Liver (tissue), 9 donors: ENCODE measurements around the gene WWOX. TPM values are rescaled to one million over a fixed set of nuclear protein-coding genes. Genes with fewer than 3 reads are reported as not detected.

Source experiments
- DNase-seq: peaks from one replicate; pipeline ENCODE4 v3.0.0-alpha.2; 2017; ENCODE audit warnings: low spot score
- H3K27ac ChIP-seq, 2 donors: one replicate each; pipeline ENCODE4 v1.7.0; 2013; ENCODE audit warnings: inconsistent platforms in 2 of 2, low read length in 2 of 2, control low read depth in 1 of 2, low read depth in 1 of 2, mild to moderate bottlenecking in 1 of 2
- H3K27me3 ChIP-seq, 4 donors: one replicate each; pipeline versions ENCODE4 v1.6.1 to v1.7.0; 2013; ENCODE audit warnings: low read length in 3 of 4, inconsistent platforms in 1 of 4, mild to moderate bottlenecking in 1 of 4, moderate library complexity in 1 of 4; ENCODE audit not compliant: control insufficient read depth in 4 of 4, insufficient read depth in 4 of 4
- H3K36me3 ChIP-seq, 4 donors: one replicate each; pipeline versions ENCODE4 v1.6.1 to v1.7.0; 2013; ENCODE audit warnings: low read length in 3 of 4, mild to moderate bottlenecking in 3 of 4, low read depth in 1 of 4, moderate library complexity in 1 of 4; ENCODE audit not compliant: control insufficient read depth in 4 of 4, insufficient read depth in 3 of 4
- H3K4me1 ChIP-seq, 4 donors: one replicate each; pipeline versions ENCODE4 v1.6.1 to v1.7.0; 2013; ENCODE audit warnings: low read length in 3 of 4, mild to moderate bottlenecking in 3 of 4, moderate library complexity in 1 of 4; ENCODE audit not compliant: control insufficient read depth in 4 of 4, insufficient read depth in 4 of 4
- H3K4me3 ChIP-seq, 3 donors: one replicate each; pipeline versions ENCODE4 v1.6.1 to v1.7.0; 2013; ENCODE audit warnings: low read length in 3 of 3, control low read depth in 1 of 3, low read depth in 1 of 3, mild to moderate bottlenecking in 1 of 3
- H3K9ac ChIP-seq, 2 donors: one replicate each; pipeline ENCODE4 v1.7.0; 2013; ENCODE audit warnings: low read length in 2 of 2, mild to moderate bottlenecking in 2 of 2, moderate library complexity in 2 of 2, control low read depth in 1 of 2, low read depth in 1 of 2
- H3K9me3 ChIP-seq, 4 donors: one replicate each; pipeline versions ENCODE4 v1.6.1 to v1.7.0; 2013; ENCODE audit warnings: low read length in 3 of 4; ENCODE audit not compliant: control insufficient read depth in 4 of 4
- CTCF ChIP-seq: fragments of 150-350 bp; IDR thresholded peaks from 2 replicates; pipeline ENCODE4 v1.5.1; 2017; ENCODE audit warnings: improper control_type of control experiment, low read depth, low read length; ENCODE audit not compliant: missing input control
- FOXA1 ChIP-seq: IDR thresholded peaks from 2 replicates; pipeline ENCODE4 v1.6.1; 2016; ENCODE audit warnings: antibody characterized with exemption
- GABPA ChIP-seq, 2 donors: IDR thresholded peaks in 1 of 2; conservative IDR thresholded peaks in 1 of 2; 2 replicates each; pipeline ENCODE4 v1.6.1; 2016; ENCODE audit warnings: antibody characterized with exemption in 2 of 2, mild to moderate bottlenecking in 1 of 2, moderate library complexity in 1 of 2
- HNF4A ChIP-seq, 2 donors: conservative IDR thresholded peaks; 2 replicates each; pipeline ENCODE4 v1.6.1; 2016; ENCODE audit warnings: antibody characterized with exemption in 2 of 2, mild to moderate bottlenecking in 2 of 2
- HNF4G ChIP-seq: IDR thresholded peaks from 2 replicates; pipeline ENCODE4 v1.6.1; 2016; ENCODE audit warnings: antibody characterized with exemption
- JUND ChIP-seq, 2 donors: IDR thresholded peaks; 2 replicates each; pipeline ENCODE4 v1.6.1; 2016; ENCODE audit warnings: antibody characterized with exemption in 2 of 2
- MAX ChIP-seq: IDR thresholded peaks from 2 replicates; pipeline ENCODE4 v1.6.1; 2016; ENCODE audit warnings: antibody characterized with exemption
- NR2F2 ChIP-seq: IDR thresholded peaks from 2 replicates; pipeline ENCODE4 v1.6.1; 2016; ENCODE audit warnings: antibody characterized with exemption
- RAD21 ChIP-seq, 2 donors: IDR thresholded peaks; 2 replicates each; pipeline ENCODE4 v1.6.1; 2016; ENCODE audit warnings: antibody characterized with exemption in 2 of 2, mild to moderate bottlenecking in 2 of 2
- REST ChIP-seq: IDR thresholded peaks from 2 replicates; pipeline ENCODE4 v1.6.1; 2016; ENCODE audit warnings: antibody characterized with exemption, mild to moderate bottlenecking
- YY1 ChIP-seq: IDR thresholded peaks from 2 replicates; pipeline ENCODE4 v1.6.1; 2016; ENCODE audit warnings: antibody characterized with exemption, mild to moderate bottlenecking
- WGBS: extraction: QIAGEN DNeasy Blood & Tissue Kit; methylation state at CpG from one replicate; pipeline ENCODE4 v1.1.7; 2013; 5-methylcytosine and 5-hydroxymethylcytosine counted together
- polyA plus RNA-seq, 2 donors: library from polyadenylated mRNA; stranded (reverse) in 1 of 2; unstranded in 1 of 2; fragments of 200-250 nt in 1 of 2; fragments of >200 nt in 1 of 2; fragmentation: Nextera tagmentation in 1 of 2; extraction: Ambion mirVana in 1 of 2; gene quantifications; one replicate each; pipeline versions ENCODE4 v1.2.1 to v1.2.3, GENCODE V29; 2013 to 2015
- total RNA-seq, 2 donors: library from RNA; depleted of rRNA; stranded (reverse); fragments of >200 nt; gene quantifications; one replicate each; pipeline ENCODE4 v1.2.3, GENCODE V29; 2014
- donor health status: healthy.
- donor health status: healthy.
- donor health status: healthy.
- donor health status: healthy.
- donor health status: healthy.

Gene WWOX
- total and polyA plus RNA-seq, 4 donors, result 9.8 to 46.0 (median 15.3) TPM

GRCh38 chr16:78535098-78535497 lies 435.6 kb downstream of the WWOX start (continued):
- TF ChIP-seq REST (no peak), RAD21 (IDR thresholded peaks at IDR 0.05) (no peak), HNF4A (conservative IDR thresholded peaks at IDR 0.05) (no peak), MAX (no peak)

- 98% methylated on average over 10 of the region's 10 CpGs for WGBS
- peaks cover 0 to 4% (median 0%) of the 10 kb centered on the region in 4 donors for H3K4me1 ChIP-seq
- no peaks in the 10 kb centered on the region for H3K9me3 ChIP-seq
- no peaks in the 10 kb centered on the region for H3K36me3 ChIP-seq
- H3K27me3 ChIP-seq, result no peaks in the 10 kb centered on the region
- H3K9ac ChIP-seq, result no peak overlapping the region
- no peak overlapping the region for H3K27ac ChIP-seq
- H3K4me3 ChIP-seq, result no peak overlapping the region
- TF ChIP-seq HNF4G (no peak), FOXA1 (no peak), CTCF (no peak), YY1 (no peak), JUND (IDR thresholded peaks at IDR 0.05) (no peak), REST (no peak), GABPA (IDR thresholded peaks at IDR 0.05 in 1 of 2, conservative IDR thresholded peaks at IDR 0.05 in 1 of 2) (no peak), NR2F2 (no peak), MAX (no peak)
- DNase-seq, result no peak
Measured at GRCh38 chr16:78537511-78537910, 438.1 kb downstream of the WWOX start.
